Measurements from ENCODE around the gene WNT9B. TPM values are rescaled to one million over a fixed set of nuclear protein-coding genes. Genes with fewer than 3 reads are reported as not detected.

The WNT9B gene
- polyA plus RNA-seq, 2 of the 4 experiments (the other 2 are of a cell fraction) = 0.05 TPM

GRCh38 chr17:46911311-46911710 is 59.9 kb downstream of the WNT9B start:
- Histone ChIP-seq H3K4me3 (no peak overlapping the region), H3K4me2 (no peak overlapping the region), H3K4me1 (no peaks in the 10 kb centered on the region), H3K9me3 (no peaks in the 10 kb centered on the region; the same call in 2 of the 3 replicates), H3K27ac (no peak overlapping the region)
- POLR2A ChIA-PET = no interaction called here
- no peak for FAIRE-seq
- 72% methylated on average over 3 of the region's 3 CpGs for WGBS (ENCODE audit: missing lambda C conversion rate)
- CTCF ChIA-PET = interaction anchor here (1.1 to 2.0 kb wide), 3 partner anchors 9 to 70 kb away, joined by 3 to 12 read pairs (median 6); no protein-coding TSS in a partner anchor
- DNase-seq (ENCODE audit: low read depth in 1 of 2, low spot score in 1 of 2) = no peak
- ATAC-seq = no peak
- TF ChIP-seq JUN (IDR thresholded peaks at IDR 0.05) (no peak), FOSB (CRISPR knock-in tag; IDR thresholded peaks at IDR 0.05) (no peak), ATOH8 (CRISPR knock-in tag; IDR thresholded peaks at IDR 0.05; ENCODE audit: low read depth) (no peak)

- DNase-seq (ENCODE audit: low read depth in 1 of 2, low spot score in 1 of 2) (no peak), ATAC-seq (no peak), FAIRE-seq (no peak)
- H3K4me2 ChIP-seq = no peak overlapping the region
- TF ChIP-seq ESRRA (IDR thresholded peaks at IDR 0.05; ENCODE audit: borderline replicate concordance, low read length) = no peak
- TF ChIP-seq E2F6 (IDR thresholded peaks at IDR 0.05; ENCODE audit: borderline replicate concordance, low read depth) = no peak
- TF ChIP-seq POLR2AphosphoS2 (conservative IDR thresholded peaks at IDR 0.05; ENCODE audit: low read length) = no peak
- TF ChIP-seq CTCF (IDR thresholded peaks at IDR 0.05) = no peak
- TF ChIP-seq BCL3 (IDR thresholded peaks at IDR 0.05) = no peak
- TF ChIP-seq PBX3 (IDR thresholded peaks at IDR 0.05) = no peak
- TF ChIP-seq SREBF2 (IDR thresholded peaks at IDR 0.05) = no peak
- TF ChIP-seq TFCP2L1 (CRISPR knock-in tag; IDR thresholded peaks at IDR 0.05) = no peak
- TF ChIP-seq HOXB5 (CRISPR knock-in tag; IDR thresholded peaks at IDR 0.05) = no peak
- TF ChIP-seq MYC (IDR thresholded peaks at IDR 0.05; ENCODE audit: borderline replicate concordance, low read length) = no peak
- no peak for TF ChIP-seq EHF (CRISPR knock-in tag; IDR thresholded peaks at IDR 0.05)
- no peak for TF ChIP-seq USF2 (IDR thresholded peaks at IDR 0.05)
- TF ChIP-seq RARB (CRISPR knock-in tag; IDR thresholded peaks at IDR 0.05) = no peak
- no peak for TF ChIP-seq HMGXB4 (CRISPR knock-in tag; IDR thresholded peaks at IDR 0.05; ENCODE audit: borderline replicate concordance)
- TF ChIP-seq RFX5 (IDR thresholded peaks at IDR 0.05) = no peak
- no peak for TF ChIP-seq RNF2 (IDR thresholded peaks at IDR 0.05; ENCODE audit: borderline replicate concordance, low read depth)
- TF ChIP-seq JUNB (IDR thresholded peaks at IDR 0.05) = no peak
- TF ChIP-seq NR3C1 (IDR thresholded peaks at IDR 0.05) = no peak
- ChIA-PET POLR2A (no interaction called here), CTCF (interaction anchor here (1.0 to 9.0 kb wide), 5 partner anchors 26 to 82 kb away, joined by 3 to 68 read pairs (median 3); no protein-coding TSS in a partner anchor)
- no peak overlapping the region for H3K4me3 ChIP-seq
- H3K4me1 ChIP-seq = no peaks in the 10 kb centered on the region
- WGBS (ENCODE audit: missing lambda C conversion rate) = 0% methylated on average over 1 of the region's 1 CpG
- H3K9me3 ChIP-seq = peaks cover 2% of the 10 kb centered on the region; the same call in 1 of the 3 replicates
- no peak overlapping the region for H3K27ac ChIP-seq
Measured at GRCh38 chr17:46915596-46915995, 64.2 kb downstream of the WNT9B start.

All from A549 (cell line).